Subcutaneous abdominal adipose tissue (tissue), 5 donors: Measurements from ENCODE around the gene TIGD1.

Source experiments
- H3K27ac ChIP-seq: one replicate; pipeline ENCODE4 v1.7.0; 2013; ENCODE audit warnings: low read depth, mild to moderate bottlenecking, inconsistent platforms, low read length, moderate library complexity
- H3K27me3 ChIP-seq, 5 donors: one replicate each; pipeline ENCODE4 v1.7.0; 2013; ENCODE audit warnings: low read length in 5 of 5, inconsistent platforms in 1 of 5; ENCODE audit not compliant: control insufficient read depth in 5 of 5, insufficient read depth in 4 of 5
- H3K36me3 ChIP-seq, 5 donors: one replicate each; pipeline ENCODE4 v1.7.0; 2013; ENCODE audit warnings: low read length in 5 of 5; ENCODE audit not compliant: control insufficient read depth in 5 of 5, insufficient read depth in 5 of 5
- H3K4me1 ChIP-seq, 5 donors: one replicate each; pipeline ENCODE4 v1.7.0; 2013; ENCODE audit warnings: low read length in 5 of 5, mild to moderate bottlenecking in 3 of 5, moderate library complexity in 1 of 5; ENCODE audit not compliant: control insufficient read depth in 5 of 5, insufficient read depth in 5 of 5
- H3K4me3 ChIP-seq, 5 donors: one replicate each; pipeline ENCODE4 v1.7.0; 2013; ENCODE audit warnings: low read length in 5 of 5, low read depth in 1 of 5
- H3K9ac ChIP-seq, 5 donors: one replicate each; pipeline ENCODE4 v1.7.0; 2013; ENCODE audit warnings: low read length in 5 of 5, mild to moderate bottlenecking in 4 of 5, moderate library complexity in 3 of 5
- H3K9me3 ChIP-seq, 5 donors: one replicate each; pipeline ENCODE4 v1.7.0; 2013; ENCODE audit warnings: low read length in 5 of 5; ENCODE audit not compliant: control insufficient read depth in 5 of 5
- donor health status: healthy.
- donor health status: healthy.
- donor health status: healthy.
- donor health status: healthy.
- donor health status: healthy.

TIGD1 gene

GRCh38 chr2:232525199-232525598, 25.2 kb downstream of the TIGD1 start:
- H3K9me3 ChIP-seq, result no peaks in the 10 kb centered on the region
- H3K36me3 ChIP-seq, result no peaks in the 10 kb centered on the region
- H3K9ac ChIP-seq, result no peak overlapping the region
- H3K4me1 ChIP-seq, result peaks cover 0 to 31% (median 28%) of the 10 kb centered on the region in 5 donors
- no peak overlapping the region for H3K4me3 ChIP-seq
- peaks cover 35 to 67% (median 53%) of the 10 kb centered on the region in 5 donors for H3K27me3 ChIP-seq
- no peak overlapping the region for H3K27ac ChIP-seq

GRCh38 chr2:232524771-232525170, 25.6 kb downstream of the TIGD1 start:
- Histone ChIP-seq H3K4me3 (no peak overlapping the region), H3K9me3 (no peaks in the 10 kb centered on the region), H3K27ac (no peak overlapping the region), H3K36me3 (no peaks in the 10 kb centered on the region), H3K9ac (no peak overlapping the region), H3K27me3 (peaks cover 33 to 67% (median 53%) of the 10 kb centered on the region in 5 donors), H3K4me1 (peaks cover 0 to 31% (median 28%) of the 10 kb centered on the region in 5 donors)

- H3K9ac ChIP-seq, result no peak overlapping the region
- H3K4me3 ChIP-seq, result peak overlapping the region in 3 of 5 donors; percentile 18 to 56 (median 46)
Measured at GRCh38 chr2:232523682-232524597, 26.4 kb downstream of the TIGD1 start.

GRCh38 chr2:232523402-232523681, 27.0 kb downstream of the TIGD1 start:
- peaks cover 35 to 65% (median 56%) of the 10 kb centered on the region in 5 donors for H3K27me3 ChIP-seq
- H3K27ac ChIP-seq, result no peak overlapping the region
- no peaks in the 10 kb centered on the region for H3K36me3 ChIP-seq
- no peaks in the 10 kb centered on the region for H3K9me3 ChIP-seq
- peak overlapping the region in 1 of 5 donors; percentile 56 for H3K4me3 ChIP-seq
- H3K4me1 ChIP-seq, result peaks cover 0 to 31% (median 28%) of the 10 kb centered on the region in 5 donors
- H3K9ac ChIP-seq, result no peak overlapping the region

More at GRCh38 chr2:232523682-232524597, 26.4 kb downstream of the TIGD1 start:
- no peaks in the 10 kb centered on the region for H3K36me3 ChIP-seq
- peaks cover 0 to 31% (median 28%) of the 10 kb centered on the region in 5 donors for H3K4me1 ChIP-seq
- H3K9me3 ChIP-seq, result no peaks in the 10 kb centered on the region
- peaks cover 31 to 70% (median 56%) of the 10 kb centered on the region in 5 donors for H3K27me3 ChIP-seq
- no peak overlapping the region for H3K27ac ChIP-seq

DNA sequence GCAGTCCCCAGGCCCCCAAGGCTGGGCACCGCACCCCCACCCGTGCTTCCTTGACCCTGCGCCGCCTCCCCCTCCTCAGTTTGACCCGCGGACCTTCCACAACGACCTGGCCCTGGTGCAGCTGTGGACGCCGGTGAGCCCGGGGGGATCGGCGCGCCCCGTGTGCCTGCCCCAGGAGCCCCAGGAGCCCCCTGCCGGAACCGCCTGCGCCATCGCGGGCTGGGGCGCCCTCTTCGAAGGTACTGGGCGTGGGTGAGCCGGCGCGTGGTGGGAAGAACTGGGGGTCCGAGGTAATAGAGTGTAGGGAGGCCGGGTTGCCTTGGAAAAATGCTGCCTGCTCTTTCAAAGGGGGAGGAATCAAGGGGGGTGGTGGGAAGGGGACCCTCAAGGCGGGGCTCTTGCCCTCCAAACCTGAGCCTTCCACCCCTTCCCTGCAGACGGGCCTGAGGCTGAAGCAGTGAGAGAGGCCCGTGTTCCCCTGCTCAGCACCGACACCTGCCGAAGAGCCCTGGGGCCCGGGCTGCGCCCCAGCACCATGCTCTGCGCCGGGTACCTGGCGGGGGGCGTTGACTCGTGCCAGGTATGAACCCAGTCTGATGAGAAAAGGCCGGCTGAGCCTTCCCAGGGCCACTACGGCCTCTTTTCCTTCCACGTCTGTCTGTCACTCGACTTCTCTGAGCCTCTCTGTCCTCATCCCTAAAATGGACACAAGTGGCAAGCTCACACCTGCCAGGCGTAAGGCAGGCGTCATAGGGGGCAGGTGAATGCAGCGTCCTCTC, 27.5 kb downstream of the TIGD1 start:
- Histone ChIP-seq H3K9ac (no peak overlapping the region), H3K36me3 (no peaks in the 10 kb centered on the region), H3K4me3 (no peak overlapping the region), H3K27ac (no peak overlapping the region), H3K9me3 (no peaks in the 10 kb centered on the region), H3K27me3 (peaks cover 35 to 65% (median 51%) of the 10 kb centered on the region in 5 donors), H3K4me1 (peaks cover 0 to 31% (median 28%) of the 10 kb centered on the region in 5 donors)

DNA sequence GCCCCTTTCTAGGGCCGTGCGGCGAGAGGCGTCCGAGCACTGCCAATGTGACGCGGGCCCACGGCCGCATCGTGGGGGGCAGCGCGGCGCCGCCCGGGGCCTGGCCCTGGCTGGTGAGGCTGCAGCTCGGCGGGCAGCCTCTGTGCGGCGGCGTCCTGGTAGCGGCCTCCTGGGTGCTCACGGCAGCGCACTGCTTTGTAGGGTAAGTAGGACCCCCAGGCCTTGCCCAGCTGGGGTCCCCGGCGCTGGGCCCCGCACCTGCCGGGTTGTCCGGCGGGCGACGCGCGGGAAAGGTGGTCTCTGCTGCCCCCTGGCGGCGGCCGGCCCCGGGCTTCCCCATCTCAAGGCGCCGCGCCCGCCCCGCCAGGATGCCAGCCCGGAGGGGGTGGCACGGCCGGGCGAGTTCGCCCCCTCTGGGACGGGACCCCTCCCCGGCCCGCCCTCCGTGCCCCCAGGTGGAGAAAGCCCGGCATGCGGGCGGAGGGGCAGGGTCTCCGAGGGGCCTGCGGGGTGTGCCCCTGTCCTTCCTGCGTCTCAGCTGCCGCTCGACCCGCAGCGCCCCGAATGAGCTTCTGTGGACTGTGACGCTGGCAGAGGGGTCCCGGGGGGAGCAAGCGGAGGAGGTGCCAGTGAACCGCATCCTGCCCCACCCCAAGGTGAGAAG, 28.3 kb downstream of the TIGD1 start:
- Histone ChIP-seq H3K4me1 (peaks cover 0 to 31% (median 28%) of the 10 kb centered on the region in 5 donors), H3K27me3 (peaks cover 35 to 66% (median 52%) of the 10 kb centered on the region in 5 donors), H3K36me3 (no peaks in the 10 kb centered on the region), H3K9ac (no peak overlapping the region), H3K27ac (no peak overlapping the region), H3K9me3 (no peaks in the 10 kb centered on the region), H3K4me3 (peak overlapping the region in 3 of 5 donors; percentile 14 to 47 (median 46))

GRCh38 chr2:232521098-232521497, 29.3 kb downstream of the TIGD1 start:
- Histone ChIP-seq H3K27me3 (peaks cover 35 to 59% (median 48%) of the 10 kb centered on the region in 5 donors), H3K4me3 (no peak overlapping the region), H3K4me1 (peaks cover 0 to 31% (median 28%) of the 10 kb centered on the region in 5 donors), H3K27ac (no peak overlapping the region), H3K9ac (no peak overlapping the region), H3K9me3 (no peaks in the 10 kb centered on the region), H3K36me3 (no peaks in the 10 kb centered on the region)

DNA sequence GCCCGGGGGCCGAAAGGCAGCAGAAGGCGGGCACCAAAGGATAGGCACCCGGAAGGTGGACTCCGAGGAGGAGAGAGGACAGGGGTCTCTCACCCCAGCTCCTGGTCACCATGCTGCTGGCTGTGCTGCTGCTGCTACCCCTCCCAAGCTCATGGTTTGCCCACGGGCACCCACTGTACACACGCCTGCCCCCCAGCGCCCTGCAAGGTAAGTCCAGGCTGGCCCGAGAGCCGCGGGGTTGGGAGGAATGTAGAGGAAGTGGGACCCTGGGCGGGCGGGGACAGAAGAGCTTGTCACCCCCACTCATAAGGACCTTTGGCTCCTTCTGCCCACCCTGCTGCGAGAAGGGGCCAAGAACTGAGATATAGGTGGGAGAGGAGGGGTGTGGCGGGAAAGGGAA, 29.9 kb downstream of the TIGD1 start:
- Histone ChIP-seq H3K27ac (no peak overlapping the region), H3K27me3 (peaks cover 35 to 58% (median 48%) of the 10 kb centered on the region in 5 donors), H3K9ac (no peak overlapping the region), H3K4me3 (no peak overlapping the region), H3K9me3 (no peaks in the 10 kb centered on the region), H3K4me1 (peaks cover 0 to 29% (median 26%) of the 10 kb centered on the region in 5 donors), H3K36me3 (no peaks in the 10 kb centered on the region)

GRCh38 chr2:232519581-232520438, 30.5 kb downstream of the TIGD1 start, which contains the start of gene PRSS56:
PRSS56 (plus strand) TSS chr2:232520388; CDS start chr2:232520599, 211 bp downstream.
- Histone ChIP-seq H3K27ac (no peak within 1 kb of the TSS), H3K9me3 (no peaks in the 10 kb centered on the region), H3K4me3 (no peak within 1 kb of the TSS), H3K4me1 (peaks cover 0 to 25% (median 23%) of the 10 kb centered on the region in 5 donors), H3K27me3 (peaks cover 35 to 57% (median 47%) of the 10 kb centered on the region in 5 donors), H3K9ac (no peak within 1 kb of the TSS), H3K36me3 (no peaks in the 10 kb centered on the region)
